SK-N-SH treated with all-trans-retinoic acid at 6 μM for 48 hours (cell line): ENCODE results near the gene TUBB4B.

Experiments
- ATAC-seq: fragments of 200-7000 bp; cut with Tn5 transposase; 3 replicates; pipeline ENCODE4 v1.9.1; 2020; ENCODE audit warnings: mild to moderate bottlenecking, moderate library complexity
- ARNTL ChIP-seq: fragments of 450-650 bp; formaldehyde crosslinking; IDR thresholded peaks from 2 replicates; pipeline ENCODE4 v1.5.0; 2020; ENCODE audit warnings: low read depth, mild to moderate bottlenecking, moderate library complexity, borderline replicate concordance
- CREB5 ChIP-seq: fragments of 250-450 bp; sonication (Bioruptor Pico); IDR thresholded peaks from 2 replicates; pipeline ENCODE4 v1.5.1; 2020; ENCODE audit warnings: low read depth, mild to moderate bottlenecking, moderate library complexity
- CSDC2 ChIP-seq: fragments of 250-450 bp; sonication (Bioruptor Pico); IDR thresholded peaks from 2 replicates; pipeline ENCODE4 v1.5.0; 2020; ENCODE audit warnings: mild to moderate bottlenecking, moderate library complexity
- ESRRG ChIP-seq: fragments of 250-450 bp; sonication (Bioruptor Pico); IDR thresholded peaks from 2 replicates; pipeline ENCODE4 v1.6.1; 2021; ENCODE audit warnings: mild to moderate bottlenecking
- GLIS3 ChIP-seq: fragments of 250-450 bp; sonication (Bioruptor Pico); IDR thresholded peaks from 2 replicates; pipeline ENCODE4 v1.5.0; 2020; ENCODE audit warnings: mild to moderate bottlenecking, moderate library complexity
- OSR1 ChIP-seq: fragments of 250-450 bp; sonication (Bioruptor Pico); IDR thresholded peaks from 2 replicates; pipeline ENCODE4 v1.8.0; 2022; ENCODE audit warnings: moderate library complexity, mild to moderate bottlenecking, inconsistent platforms
- POU6F1 ChIP-seq: fragments of 250-450 bp; sonication (Bioruptor Pico); IDR thresholded peaks from 2 replicates; pipeline ENCODE4 v1.8.0; 2021; ENCODE audit warnings: low read depth, mild to moderate bottlenecking, moderate library complexity, borderline replicate concordance
- RARB ChIP-seq: fragments of 250-450 bp; sonication (Bioruptor Pico); IDR thresholded peaks from 2 replicates; pipeline ENCODE4 v1.8.0; 2021; ENCODE audit warnings: mild to moderate bottlenecking, moderate library complexity
- TSHZ2 ChIP-seq: fragments of 250-450 bp; sonication (Bioruptor Pico); IDR thresholded peaks from 2 replicates; pipeline ENCODE4 v1.5.0; 2020; ENCODE audit warnings: mild to moderate bottlenecking, moderate library complexity
- ZC3H10 ChIP-seq: fragments of 250-450 bp; sonication (Bioruptor Pico); IDR thresholded peaks from 2 replicates; pipeline ENCODE4 v1.5.1; 2021; ENCODE audit warnings: mild to moderate bottlenecking, moderate library complexity
- ZFP3 ChIP-seq: fragments of 250-450 bp; sonication (Bioruptor Pico); IDR thresholded peaks from 2 replicates; pipeline ENCODE4 v1.5.0; 2020; ENCODE audit warnings: mild to moderate bottlenecking, moderate library complexity
- ZFP30 ChIP-seq: fragments of 450-650 bp; formaldehyde crosslinking; IDR thresholded peaks from 2 replicates; pipeline ENCODE4 v1.5.0; 2022; ENCODE audit warnings: mild to moderate bottlenecking, moderate library complexity
- ZNF565 ChIP-seq: fragments of 450-650 bp; formaldehyde crosslinking; conservative IDR thresholded peaks from 2 replicates; pipeline ENCODE4 v1.5.0; 2020; ENCODE audit warnings: low read depth, mild to moderate bottlenecking, moderate library complexity
- ZNF70 ChIP-seq: fragments of 450-650 bp; formaldehyde crosslinking; IDR thresholded peaks from 2 replicates; pipeline ENCODE4 v1.5.0; 2020; ENCODE audit warnings: mild to moderate bottlenecking, moderate library complexity
- ZNF8 ChIP-seq: fragments of 450-650 bp; formaldehyde crosslinking; IDR thresholded peaks from 2 replicates; pipeline ENCODE4 v1.5.0; 2020; ENCODE audit warnings: mild to moderate bottlenecking, moderate library complexity

TUBB4B gene

GRCh38 chr9:137278721-137279711 is 37.9 kb downstream of the TUBB4B start:
- no peak for TF ChIP-seq ZC3H10 (CRISPR knock-in tag)
- TF ChIP-seq CREB5, result no peak
- no peak for TF ChIP-seq TSHZ2 (CRISPR knock-in tag)
- TF ChIP-seq ESRRG (CRISPR knock-in tag), result no peak
- TF ChIP-seq ZNF70 (CRISPR knock-in tag), result no peak
- TF ChIP-seq ZNF565 (CRISPR knock-in tag), result no peak
- ATAC-seq, result no peak

GRCh38 chr9:137279741-137280473 is 38.8 kb downstream of the TUBB4B start:
- no peak for ATAC-seq

GRCh38 chr9:137280474-137281344 is 39.6 kb downstream of the TUBB4B start:
- peak; percentile 77 for ATAC-seq
- TF ChIP-seq ZFP3 (CRISPR knock-in tag) (no peak), CREB5 (no peak), RARB (no peak), ZFP30 (CRISPR knock-in tag) (no peak), ARNTL (CRISPR knock-in tag) (no peak), ZC3H10 (CRISPR knock-in tag) (no peak), ESRRG (CRISPR knock-in tag) (no peak), CSDC2 (no peak), ZNF8 (CRISPR knock-in tag) (no peak), GLIS3 (CRISPR knock-in tag) (no peak), POU6F1 (no peak)

More at GRCh38 chr9:137279741-137280473, 38.8 kb downstream of the TUBB4B start:
- TF ChIP-seq OSR1, result no peak
- TF ChIP-seq ESRRG (CRISPR knock-in tag), result no peak
- TF ChIP-seq POU6F1, result no peak
- TF ChIP-seq TSHZ2 (CRISPR knock-in tag), result no peak
- TF ChIP-seq ZFP3 (CRISPR knock-in tag), result no peak
